TTC549 (cell line): ENCODE measurements around the gene PRR16.

Experiments used
- FAIRE-seq: peaks from 2 replicates; lab custom pipeline; 2012; peaks lifted over from hg19 to GRCh38; lab: Jason Lieb, UNC

Gene PRR16

GRCh38 chr5:120463006-120463680 lies 957 bp upstream of the PRR16 start:
- no peak for FAIRE-seq

GRCh38 chr5:120464627-120465435 lies 731 bp downstream of the PRR16 start:
- FAIRE-seq: no peak

- FAIRE-seq: no peak
These were observed 1.4 kb downstream of the PRR16 start for GRCh38 chr5:120465436-120465961.

GRCh38 chr5:120466341-120467006 lies 2.4 kb downstream of the PRR16 start:
- no peak for FAIRE-seq

- FAIRE-seq: no peak
These were observed 7.9 kb downstream of the PRR16 start for GRCh38 chr5:120471971-120472370.

- no peak for FAIRE-seq
These were observed 8.8 kb downstream of the PRR16 start for GRCh38 chr5:120472911-120473310.

- FAIRE-seq: no peak
These were observed 9.2 kb downstream of the PRR16 start for GRCh38 chr5:120473332-120473731.

- FAIRE-seq: no peak
These were observed 12.0 kb downstream of the PRR16 start for GRCh38 chr5:120476063-120476462.

- FAIRE-seq: no peak
These were observed 15.0 kb downstream of the PRR16 start for GRCh38 chr5:120479066-120479465.

- FAIRE-seq: no peak
These were observed 35.9 kb downstream of the PRR16 start for GRCh38 chr5:120499876-120500563.

GRCh38 chr5:120502531-120502930 lies 38.4 kb downstream of the PRR16 start:
- FAIRE-seq: no peak

GRCh38 chr5:120503341-120503740 lies 39.2 kb downstream of the PRR16 start:
- no peak for FAIRE-seq

GRCh38 chr5:120504057-120504456 lies 40.0 kb downstream of the PRR16 start:
- FAIRE-seq: no peak

GRCh38 chr5:120507197-120507596 lies 43.1 kb downstream of the PRR16 start:
- no peak for FAIRE-seq

- FAIRE-seq: no peak
These were observed 43.8 kb downstream of the PRR16 start for GRCh38 chr5:120507800-120508463.

- no peak for FAIRE-seq
These were observed 45.0 kb downstream of the PRR16 start for GRCh38 chr5:120509053-120509452.

GRCh38 chr5:120510098-120510637 lies 46.1 kb downstream of the PRR16 start:
- FAIRE-seq: no peak

GRCh38 chr5:120510994-120511686 lies 47.0 kb downstream of the PRR16 start:
- no peak for FAIRE-seq

GRCh38 chr5:120512068-120512467 lies 48.0 kb downstream of the PRR16 start:
- no peak for FAIRE-seq

GRCh38 chr5:120512791-120513650 lies 48.9 kb downstream of the PRR16 start:
- no peak for FAIRE-seq
